ENCODE data around the gene SYT11. TPM values are rescaled to one million over a fixed set of nuclear protein-coding genes. Genes with fewer than 3 reads are reported as not detected.

SYT11 gene
- total RNA-seq (1.3 and 2.0 TPM in 2 replicates), polyA plus RNA-seq (0.39 and 0.71 TPM in 2 replicates)

- Histone ChIP-seq H3K27ac (peak within 1 kb of the TSS; percentile 68), H3K9me2 (replicated peaks; ENCODE audit: insufficient read depth) (no peaks in the 10 kb centered on the region), H3K79me2 (peaks cover 24% of the 10 kb centered on the region), H3K36me3 (replicated peaks; ENCODE audit: insufficient read depth, low read depth) (no peaks in the 10 kb centered on the region), H3K9me3 (ENCODE audit: low read depth) (no peaks in the 10 kb centered on the region), H3K4me2 (peak within 1 kb of the TSS; percentile 71), H2AFZ (peak within 1 kb of the TSS; percentile 77), H3K4me3 (peak within 1 kb of the TSS; percentile 33), H3K27me3 (peaks cover 6% of the 10 kb centered on the region), H3K4me1 (ENCODE audit: insufficient read depth) (peaks cover 5% of the 10 kb centered on the region), H4K20me1 (ENCODE audit: insufficient read depth, poor library complexity, severe bottlenecking) (no peaks in the 10 kb centered on the region)
- peak; percentile 98 for DNase-seq (ENCODE audit: low spot score)
- WGBS (ENCODE audit: low lambda C conversion rate, missing lambda C conversion rate): 14% methylated on average over 32 of the region's 33 CpGs
- TF ChIP-seq EZH2phosphoT487 (IDR thresholded peaks at IDR 0.05; ENCODE audit: low read depth, severe bottlenecking, unreplicated experiment) (no peak), EZH2 (IDR thresholded peaks at IDR 0.05; ENCODE audit: borderline replicate concordance) (no peak), CTCF (IDR thresholded peaks at IDR 0.05; ENCODE audit: poor library complexity) (no peak)
These were observed at the start of gene SYT11 for GRCh38 chr1:155859234-155859829. Gene SYT11, plus strand, starts transcription at chr1:155859567. Its CDS starts 195 bp downstream, at chr1:155859762.

- no peak overlapping the region for H3K4me3 ChIP-seq
- H4K20me1 ChIP-seq (ENCODE audit: insufficient read depth, poor library complexity, severe bottlenecking): no peaks in the 10 kb centered on the region
- no peaks in the 10 kb centered on the region for H3K9me2 ChIP-seq (replicated peaks; ENCODE audit: insufficient read depth)
- no peaks in the 10 kb centered on the region for H3K36me3 ChIP-seq (replicated peaks; ENCODE audit: insufficient read depth, low read depth)
- no peak overlapping the region for H3K27ac ChIP-seq
- no peak for DNase-seq (ENCODE audit: low spot score)
- no peaks in the 10 kb centered on the region for H3K79me2 ChIP-seq
- TF ChIP-seq EZH2phosphoT487 (IDR thresholded peaks at IDR 0.05; ENCODE audit: low read depth, severe bottlenecking, unreplicated experiment) (no peak), CTCF (IDR thresholded peaks at IDR 0.05; ENCODE audit: poor library complexity) (no peak), EZH2 (IDR thresholded peaks at IDR 0.05; ENCODE audit: borderline replicate concordance) (no peak)
- no peaks in the 10 kb centered on the region for H3K9me3 ChIP-seq (ENCODE audit: low read depth)
- no peak overlapping the region for H3K4me2 ChIP-seq
- H3K27me3 ChIP-seq: no peaks in the 10 kb centered on the region
- 96% methylated on average over 1 of the region's 1 CpG for WGBS (ENCODE audit: low lambda C conversion rate, missing lambda C conversion rate)
- H3K4me1 ChIP-seq (ENCODE audit: insufficient read depth): no peaks in the 10 kb centered on the region
- no peak overlapping the region for H2AFZ ChIP-seq
These were observed 46.5 kb upstream of the SYT11 start for GRCh38 chr1:155812878-155813277.

- H4K20me1 ChIP-seq (ENCODE audit: insufficient read depth, poor library complexity, severe bottlenecking): no peaks in the 10 kb centered on the region
- H3K79me2 ChIP-seq: no peaks in the 10 kb centered on the region
- no peaks in the 10 kb centered on the region for H3K9me2 ChIP-seq (replicated peaks; ENCODE audit: insufficient read depth)
- H3K4me2 ChIP-seq: no peak overlapping the region
- WGBS (ENCODE audit: low lambda C conversion rate, missing lambda C conversion rate): 98% methylated on average over 3 of the region's 3 CpGs
- no peaks in the 10 kb centered on the region for H3K36me3 ChIP-seq (replicated peaks; ENCODE audit: insufficient read depth, low read depth)
- TF ChIP-seq EZH2phosphoT487 (IDR thresholded peaks at IDR 0.05; ENCODE audit: low read depth, severe bottlenecking, unreplicated experiment) (no peak), EZH2 (IDR thresholded peaks at IDR 0.05; ENCODE audit: borderline replicate concordance) (no peak), CTCF (IDR thresholded peaks at IDR 0.05; ENCODE audit: poor library complexity) (no peak)
- no peaks in the 10 kb centered on the region for H3K27me3 ChIP-seq
- no peak overlapping the region for H3K27ac ChIP-seq
- H3K4me1 ChIP-seq (ENCODE audit: insufficient read depth): no peaks in the 10 kb centered on the region
- DNase-seq (ENCODE audit: low spot score): no peak
- no peaks in the 10 kb centered on the region for H3K9me3 ChIP-seq (ENCODE audit: low read depth)
- no peak overlapping the region for H2AFZ ChIP-seq
- no peak overlapping the region for H3K4me3 ChIP-seq
These were observed 45.7 kb upstream of the SYT11 start for GRCh38 chr1:155813672-155814071.
